ENCODE data around the gene CLDN20. TPM values are rescaled to one million over a fixed set of nuclear protein-coding genes. Genes with fewer than 3 reads are reported as not detected.

CLDN20 gene
- total and polyA plus RNA-seq, 10 of the 15 experiments (the other 5 are each of a cell fraction or from before 2014, with no cell fraction given), result 0.13 to 0.23 TPM; not detected in 8

DNA sequence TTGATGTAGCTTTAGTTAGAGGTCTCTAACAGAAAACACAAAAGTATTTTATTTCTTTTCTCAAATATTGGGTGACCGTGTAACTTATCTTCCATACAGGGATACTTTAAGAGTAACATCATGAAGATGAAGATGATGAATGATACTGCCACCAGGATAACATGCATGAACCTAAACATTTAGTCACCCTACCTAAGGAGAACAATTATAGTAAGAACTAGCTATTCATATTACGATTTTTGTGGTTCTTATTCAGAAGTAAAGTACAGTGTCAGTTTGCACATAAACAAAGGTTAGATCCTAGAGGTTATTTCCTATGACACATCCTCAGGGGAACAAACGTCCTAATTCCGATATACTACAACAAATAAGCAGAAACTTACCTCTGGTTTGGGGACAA is 21.0 kb downstream of the CLDN20 start:
- Histone ChIP-seq H2AFZ (ENCODE audit: control insufficient read depth, low read depth, low read length) (no peak overlapping the region), H3K9ac (ENCODE audit: control insufficient read depth, insufficient read depth, low read length) (no peak overlapping the region), H3K27me3 (replicated peaks in 1 of 2; ENCODE audit: control insufficient read depth in 2 of 2, insufficient read depth in 2 of 2, low read length in 1 of 2) (no peaks in the 10 kb centered on the region), H3K36me3 (ENCODE audit: control insufficient read depth in 2 of 2, insufficient read depth in 2 of 2, low read length in 1 of 2) (peaks cover 4 to 9% of the 10 kb centered on the region in 2 experiments), H3K27ac (ENCODE audit: control insufficient read depth, insufficient read depth) (no peak overlapping the region), H3K4me1 (ENCODE audit: control insufficient read depth, insufficient read depth, low read length) (no peaks in the 10 kb centered on the region), H3K9me3 (replicated peaks; ENCODE audit: control insufficient read depth, insufficient read depth, low read length) (no peaks in the 10 kb centered on the region), H3K4me3 (no peak overlapping the region), H3K4me2 (ENCODE audit: control insufficient read depth, insufficient read depth) (no peak overlapping the region), H3K79me2 (ENCODE audit: control insufficient read depth, insufficient read depth, low read length) (no peaks in the 10 kb centered on the region), H4K20me1 (ENCODE audit: control insufficient read depth, insufficient read depth) (no peaks in the 10 kb centered on the region)
- CTCF ChIA-PET, result interaction anchor here (0.8 to 1.2 kb wide), 2 partner anchors 9 to 36 kb away, joined by 3 to 7 read pairs; no protein-coding TSS in a partner anchor
- DNase-seq (ENCODE audit: low read depth, low spot score) (no peak), ATAC-seq (no peak), FAIRE-seq (no peak)
- RAD21 ChIA-PET (ENCODE audit: unreplicated experiment), result no interaction called here
- no peak for TF ChIP-seq RFX5 (IDR thresholded peaks at IDR 0.05; ENCODE audit: low read depth, low read length)
- SMC1A ChIA-PET (ENCODE audit: uncharacterized antibody, unreplicated experiment), result interaction anchor here (1.3 kb wide), 1 partner anchor 106 kb away, joined by 3 read pairs; no protein-coding TSS in a partner anchor
- POLR2A ChIA-PET, result no interaction called here
- BruUV-seq (replicated peaks), result no TSS peak
- 89% methylated on average over 4 of the region's 4 CpGs for WGBS (ENCODE audit: insufficient coverage, insufficient replicate concordance, low lambda C conversion rate, missing lambda C conversion rate)
- in situ Hi-C loops (cut with MboI) (no loop called here), intact Hi-C loops (cut with micrococcal nuclease; ENCODE audit: unreplicated experiment) (no loop called here)

DNA sequence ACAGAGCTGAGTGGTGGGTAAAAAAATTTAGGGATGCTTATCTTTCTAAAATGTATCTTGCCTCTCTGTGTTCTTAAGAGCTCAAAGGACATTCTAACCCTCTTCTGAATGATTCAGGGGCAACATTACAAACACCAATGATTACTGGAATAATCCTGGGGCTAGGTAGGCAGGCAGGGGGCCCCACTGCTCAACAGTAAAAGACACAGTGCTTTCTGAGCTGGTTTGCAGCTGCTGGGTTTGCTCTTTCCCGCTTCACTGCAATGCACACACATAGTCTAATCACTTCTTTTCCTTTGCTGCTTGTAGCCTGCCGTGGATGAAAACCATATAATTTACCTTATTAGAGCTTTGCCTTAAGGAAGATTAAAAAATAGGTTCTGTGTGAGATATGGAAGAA is 23.9 kb downstream of the CLDN20 start:
- H3K4me1 ChIP-seq (ENCODE audit: control insufficient read depth, insufficient read depth, low read length), result no peaks in the 10 kb centered on the region
- H4K20me1 ChIP-seq (ENCODE audit: control insufficient read depth, insufficient read depth), result no peaks in the 10 kb centered on the region
- no peak for FAIRE-seq
- H3K79me2 ChIP-seq (ENCODE audit: control insufficient read depth, insufficient read depth, low read length), result no peaks in the 10 kb centered on the region
- ATAC-seq, result no peak
- no peak overlapping the region for H3K4me3 ChIP-seq
- H3K36me3 ChIP-seq (ENCODE audit: control insufficient read depth in 2 of 2, insufficient read depth in 2 of 2, low read length in 1 of 2), result peaks cover 5 to 22% of the 10 kb centered on the region in 2 experiments; a peak in 3 of 4 replicates
- in situ Hi-C loops (cut with MboI) (no loop called here), intact Hi-C loops (cut with micrococcal nuclease; ENCODE audit: unreplicated experiment) (no loop called here)
- CTCF ChIA-PET, result interaction anchor here (0.9 to 2.2 kb wide), 5 partner anchors 18 to 242 kb away, joined by 3 to 9 read pairs (median 4); no protein-coding TSS in a partner anchor
- H3K27ac ChIP-seq (ENCODE audit: control insufficient read depth, insufficient read depth), result no peak overlapping the region
- no TSS peak for BruUV-seq (replicated peaks)
- RAD21 ChIA-PET (ENCODE audit: unreplicated experiment), result interaction anchor here (1.7 kb wide), 1 partner anchor 110 kb away, joined by 5 read pairs; no protein-coding TSS in a partner anchor
- no peak overlapping the region for H3K4me2 ChIP-seq (ENCODE audit: control insufficient read depth, insufficient read depth)
- H3K9me3 ChIP-seq (replicated peaks; ENCODE audit: control insufficient read depth, insufficient read depth, low read length), result no peaks in the 10 kb centered on the region
- SMC1A ChIA-PET (ENCODE audit: uncharacterized antibody, unreplicated experiment), result interaction anchor here (1.1 to 2.4 kb wide), 10 partner anchors 11 to 71 kb away, joined by 3 to 10 read pairs (median 4); no protein-coding TSS in a partner anchor
- WGBS (ENCODE audit: insufficient coverage, insufficient replicate concordance, low lambda C conversion rate, missing lambda C conversion rate), result 98% methylated on average over 2 of the region's 2 CpGs
- no peak overlapping the region for H3K9ac ChIP-seq (ENCODE audit: control insufficient read depth, insufficient read depth, low read length)
- H2AFZ ChIP-seq (ENCODE audit: control insufficient read depth, low read depth, low read length), result no peak overlapping the region
- DNase-seq (ENCODE audit: low read depth, low spot score), result no peak
- POLR2A ChIA-PET, result interaction anchor here (0.6 to 1.5 kb wide), 3 partner anchors 8 to 1482 kb away, joined by 4 to 6 read pairs (median 5); no protein-coding TSS in a partner anchor
- H3K27me3 ChIP-seq (replicated peaks in 1 of 2; ENCODE audit: control insufficient read depth in 2 of 2, insufficient read depth in 2 of 2, low read length in 1 of 2), result no peaks in the 10 kb centered on the region
- no peak for TF ChIP-seq TCF3 (IDR thresholded peaks at IDR 0.05; ENCODE audit: borderline replicate concordance, insufficient read depth, low read depth, low read length)
- TF ChIP-seq TBL1XR1 (IDR thresholded peaks at IDR 0.05; ENCODE audit: low read depth, low read length), result no peak
- TF ChIP-seq HDAC6 (IDR thresholded peaks at IDR 0.05; ENCODE audit: unreplicated experiment), result no peak
- TF ChIP-seq, protein P1, sequence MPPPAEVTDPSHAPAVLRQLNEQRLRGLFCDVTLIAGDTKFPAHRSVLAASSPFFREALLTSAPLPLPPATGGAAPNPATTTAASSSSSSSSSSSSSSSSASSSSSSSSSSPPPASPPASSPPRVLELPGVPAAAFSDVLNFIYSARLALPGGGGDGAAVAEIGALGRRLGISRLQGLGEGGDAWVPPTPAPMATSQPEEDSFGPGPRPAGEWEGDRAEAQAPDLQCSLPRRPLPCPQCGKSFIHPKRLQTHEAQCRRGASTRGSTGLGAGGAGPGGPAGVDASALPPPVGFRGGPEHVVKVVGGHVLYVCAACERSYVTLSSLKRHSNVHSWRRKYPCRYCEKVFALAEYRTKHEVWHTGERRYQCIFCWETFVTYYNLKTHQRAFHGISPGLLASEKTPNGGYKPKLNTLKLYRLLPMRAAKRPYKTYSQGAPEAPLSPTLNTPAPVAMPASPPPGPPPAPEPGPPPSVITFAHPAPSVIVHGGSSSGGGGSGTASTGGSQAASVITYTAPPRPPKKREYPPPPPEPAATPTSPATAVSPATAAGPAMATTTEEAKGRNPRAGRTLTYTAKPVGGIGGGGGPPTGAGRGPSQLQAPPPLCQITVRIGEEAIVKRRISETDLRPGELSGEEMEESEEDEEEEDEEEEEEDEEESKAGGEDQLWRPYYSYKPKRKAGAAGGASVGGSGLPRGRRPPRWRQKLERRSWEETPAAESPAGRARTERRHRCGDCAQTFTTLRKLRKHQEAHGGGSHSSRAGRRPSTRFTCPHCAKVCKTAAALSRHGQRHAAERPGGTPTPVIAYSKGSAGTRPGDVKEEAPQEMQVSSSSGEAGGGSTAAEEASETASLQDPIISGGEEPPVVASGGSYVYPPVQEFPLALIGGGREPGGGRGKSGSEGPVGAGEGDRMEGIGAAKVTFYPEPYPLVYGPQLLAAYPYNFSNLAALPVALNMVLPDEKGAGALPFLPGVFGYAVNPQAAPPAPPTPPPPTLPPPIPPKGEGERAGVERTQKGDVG (CRISPR knock-in tag; IDR thresholded peaks at IDR 0.05), result no peak
- TF ChIP-seq, protein P2, sequence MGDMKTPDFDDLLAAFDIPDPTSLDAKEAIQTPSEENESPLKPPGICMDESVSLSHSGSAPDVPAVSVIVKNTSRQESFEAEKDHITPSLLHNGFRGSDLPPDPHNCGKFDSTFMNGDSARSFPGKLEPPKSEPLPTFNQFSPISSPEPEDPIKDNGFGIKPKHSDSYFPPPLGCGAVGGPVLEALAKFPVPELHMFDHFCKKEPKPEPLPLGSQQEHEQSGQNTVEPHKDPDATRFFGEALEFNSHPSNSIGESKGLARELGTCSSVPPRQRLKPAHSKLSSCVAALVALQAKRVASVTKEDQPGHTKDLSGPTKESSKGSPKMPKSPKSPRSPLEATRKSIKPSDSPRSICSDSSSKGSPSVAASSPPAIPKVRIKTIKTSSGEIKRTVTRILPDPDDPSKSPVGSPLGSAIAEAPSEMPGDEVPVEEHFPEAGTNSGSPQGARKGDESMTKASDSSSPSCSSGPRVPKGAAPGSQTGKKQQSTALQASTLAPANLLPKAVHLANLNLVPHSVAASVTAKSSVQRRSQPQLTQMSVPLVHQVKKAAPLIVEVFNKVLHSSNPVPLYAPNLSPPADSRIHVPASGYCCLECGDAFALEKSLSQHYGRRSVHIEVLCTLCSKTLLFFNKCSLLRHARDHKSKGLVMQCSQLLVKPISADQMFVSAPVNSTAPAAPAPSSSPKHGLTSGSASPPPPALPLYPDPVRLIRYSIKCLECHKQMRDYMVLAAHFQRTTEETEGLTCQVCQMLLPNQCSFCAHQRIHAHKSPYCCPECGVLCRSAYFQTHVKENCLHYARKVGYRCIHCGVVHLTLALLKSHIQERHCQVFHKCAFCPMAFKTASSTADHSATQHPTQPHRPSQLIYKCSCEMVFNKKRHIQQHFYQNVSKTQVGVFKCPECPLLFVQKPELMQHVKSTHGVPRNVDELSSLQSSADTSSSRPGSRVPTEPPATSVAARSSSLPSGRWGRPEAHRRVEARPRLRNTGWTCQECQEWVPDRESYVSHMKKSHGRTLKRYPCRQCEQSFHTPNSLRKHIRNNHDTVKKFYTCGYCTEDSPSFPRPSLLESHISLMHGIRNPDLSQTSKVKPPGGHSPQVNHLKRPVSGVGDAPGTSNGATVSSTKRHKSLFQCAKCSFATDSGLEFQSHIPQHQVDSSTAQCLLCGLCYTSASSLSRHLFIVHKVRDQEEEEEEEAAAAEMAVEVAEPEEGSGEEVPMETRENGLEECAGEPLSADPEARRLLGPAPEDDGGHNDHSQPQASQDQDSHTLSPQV (IDR thresholded peaks at IDR 0.05), result no peak
- TF ChIP-seq SRF (IDR thresholded peaks at IDR 0.05; ENCODE audit: low read depth in 2 of 2, low read length in 2 of 2), result no peak
- TF ChIP-seq NRF1 (conservative IDR thresholded peaks at IDR 0.05; ENCODE audit: low read depth, low read length), result no peak

Data from GM12878 (cell line).